ENCODE measurements around the gene ATP6V0B. TPM values are rescaled to one million over a fixed set of nuclear protein-coding genes. Genes with fewer than 3 reads are reported as not detected.

Gene ATP6V0B
- total and polyA plus RNA-seq, 9 of the 15 experiments (the other 6 are each of a cell fraction or from before 2014, with no cell fraction given), result 137 to 328 (median 220) TPM

DNA sequence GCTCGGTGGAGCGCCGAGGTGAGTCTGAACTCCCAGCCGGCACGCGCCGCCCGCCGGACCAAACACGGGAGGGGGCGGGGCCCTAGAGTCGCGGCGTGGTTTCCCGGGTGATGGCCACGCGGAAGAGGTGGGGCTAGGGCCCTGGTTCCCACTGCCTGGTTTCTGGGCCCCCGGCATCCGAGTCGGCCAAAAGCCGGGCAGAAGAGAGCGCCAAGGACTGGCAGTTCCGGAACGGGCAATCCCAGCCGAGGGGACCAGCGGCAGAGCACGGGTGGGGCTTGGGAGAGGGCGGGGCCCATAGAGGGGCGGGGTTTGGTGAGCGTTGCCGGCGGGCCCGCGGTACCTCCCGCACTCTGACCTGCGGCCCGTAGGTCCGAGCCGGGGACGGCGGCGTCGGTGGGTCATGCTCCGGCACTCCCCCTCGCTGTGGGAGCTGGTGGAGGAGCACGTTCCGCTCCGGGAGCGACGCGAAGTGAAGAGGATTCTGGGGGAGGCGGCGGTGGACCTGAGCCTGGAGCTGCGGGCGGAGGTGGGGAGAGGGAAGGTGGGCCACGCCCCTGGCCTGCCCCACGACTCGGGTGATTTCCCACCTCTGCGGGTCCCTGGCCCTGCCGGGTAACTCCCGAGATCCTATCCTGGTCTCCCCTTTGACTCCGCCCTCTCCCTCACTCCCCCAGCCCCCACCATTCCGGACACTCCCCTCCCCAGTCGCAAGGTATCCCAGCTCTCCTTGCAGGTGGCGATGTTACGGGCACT lies 16.9 kb downstream of the ATP6V0B start, which contains the start of gene CCDC24 (continued):
- TF ChIP-seq, protein P1, sequence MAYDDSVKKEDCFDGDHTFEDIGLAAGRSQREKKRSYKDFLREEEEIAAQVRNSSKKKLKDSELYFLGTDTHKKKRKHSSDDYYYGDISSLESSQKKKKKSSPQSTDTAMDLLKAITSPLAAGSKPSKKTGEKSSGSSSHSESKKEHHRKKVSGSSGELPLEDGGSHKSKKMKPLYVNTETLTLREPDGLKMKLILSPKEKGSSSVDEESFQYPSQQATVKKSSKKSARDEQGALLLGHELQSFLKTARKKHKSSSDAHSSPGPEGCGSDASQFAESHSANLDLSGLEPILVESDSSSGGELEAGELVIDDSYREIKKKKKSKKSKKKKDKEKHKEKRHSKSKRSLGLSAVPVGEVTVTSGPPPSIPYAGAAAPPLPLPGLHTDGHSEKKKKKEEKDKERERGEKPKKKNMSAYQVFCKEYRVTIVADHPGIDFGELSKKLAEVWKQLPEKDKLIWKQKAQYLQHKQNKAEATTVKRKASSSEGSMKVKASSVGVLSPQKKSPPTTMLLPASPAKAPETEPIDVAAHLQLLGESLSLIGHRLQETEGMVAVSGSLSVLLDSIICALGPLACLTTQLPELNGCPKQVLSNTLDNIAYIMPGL (CRISPR knock-in tag; IDR thresholded peaks at IDR 0.05), result no peak
- TF ChIP-seq ZNF785 (CRISPR knock-in tag; IDR thresholded peaks at IDR 0.05) (no peak), BACH1 (tag; IDR thresholded peaks at IDR 0.05) (no peak), GTF2E2 (tag; IDR thresholded peaks at IDR 0.05) (no peak), ZNF3 (CRISPR knock-in tag; IDR thresholded peaks at IDR 0.05) (no peak), KHSRP (IDR thresholded peaks at IDR 0.05) (no peak), GTF2A2 (tag; IDR thresholded peaks at IDR 0.05) (no peak), ZNF77 (CRISPR knock-in tag; IDR thresholded peaks at IDR 0.05) (no peak), ZNF76 (CRISPR knock-in tag; IDR thresholded peaks at IDR 0.05; ENCODE audit: borderline replicate concordance) (no peak)
- TF ChIP-seq, protein P2, sequence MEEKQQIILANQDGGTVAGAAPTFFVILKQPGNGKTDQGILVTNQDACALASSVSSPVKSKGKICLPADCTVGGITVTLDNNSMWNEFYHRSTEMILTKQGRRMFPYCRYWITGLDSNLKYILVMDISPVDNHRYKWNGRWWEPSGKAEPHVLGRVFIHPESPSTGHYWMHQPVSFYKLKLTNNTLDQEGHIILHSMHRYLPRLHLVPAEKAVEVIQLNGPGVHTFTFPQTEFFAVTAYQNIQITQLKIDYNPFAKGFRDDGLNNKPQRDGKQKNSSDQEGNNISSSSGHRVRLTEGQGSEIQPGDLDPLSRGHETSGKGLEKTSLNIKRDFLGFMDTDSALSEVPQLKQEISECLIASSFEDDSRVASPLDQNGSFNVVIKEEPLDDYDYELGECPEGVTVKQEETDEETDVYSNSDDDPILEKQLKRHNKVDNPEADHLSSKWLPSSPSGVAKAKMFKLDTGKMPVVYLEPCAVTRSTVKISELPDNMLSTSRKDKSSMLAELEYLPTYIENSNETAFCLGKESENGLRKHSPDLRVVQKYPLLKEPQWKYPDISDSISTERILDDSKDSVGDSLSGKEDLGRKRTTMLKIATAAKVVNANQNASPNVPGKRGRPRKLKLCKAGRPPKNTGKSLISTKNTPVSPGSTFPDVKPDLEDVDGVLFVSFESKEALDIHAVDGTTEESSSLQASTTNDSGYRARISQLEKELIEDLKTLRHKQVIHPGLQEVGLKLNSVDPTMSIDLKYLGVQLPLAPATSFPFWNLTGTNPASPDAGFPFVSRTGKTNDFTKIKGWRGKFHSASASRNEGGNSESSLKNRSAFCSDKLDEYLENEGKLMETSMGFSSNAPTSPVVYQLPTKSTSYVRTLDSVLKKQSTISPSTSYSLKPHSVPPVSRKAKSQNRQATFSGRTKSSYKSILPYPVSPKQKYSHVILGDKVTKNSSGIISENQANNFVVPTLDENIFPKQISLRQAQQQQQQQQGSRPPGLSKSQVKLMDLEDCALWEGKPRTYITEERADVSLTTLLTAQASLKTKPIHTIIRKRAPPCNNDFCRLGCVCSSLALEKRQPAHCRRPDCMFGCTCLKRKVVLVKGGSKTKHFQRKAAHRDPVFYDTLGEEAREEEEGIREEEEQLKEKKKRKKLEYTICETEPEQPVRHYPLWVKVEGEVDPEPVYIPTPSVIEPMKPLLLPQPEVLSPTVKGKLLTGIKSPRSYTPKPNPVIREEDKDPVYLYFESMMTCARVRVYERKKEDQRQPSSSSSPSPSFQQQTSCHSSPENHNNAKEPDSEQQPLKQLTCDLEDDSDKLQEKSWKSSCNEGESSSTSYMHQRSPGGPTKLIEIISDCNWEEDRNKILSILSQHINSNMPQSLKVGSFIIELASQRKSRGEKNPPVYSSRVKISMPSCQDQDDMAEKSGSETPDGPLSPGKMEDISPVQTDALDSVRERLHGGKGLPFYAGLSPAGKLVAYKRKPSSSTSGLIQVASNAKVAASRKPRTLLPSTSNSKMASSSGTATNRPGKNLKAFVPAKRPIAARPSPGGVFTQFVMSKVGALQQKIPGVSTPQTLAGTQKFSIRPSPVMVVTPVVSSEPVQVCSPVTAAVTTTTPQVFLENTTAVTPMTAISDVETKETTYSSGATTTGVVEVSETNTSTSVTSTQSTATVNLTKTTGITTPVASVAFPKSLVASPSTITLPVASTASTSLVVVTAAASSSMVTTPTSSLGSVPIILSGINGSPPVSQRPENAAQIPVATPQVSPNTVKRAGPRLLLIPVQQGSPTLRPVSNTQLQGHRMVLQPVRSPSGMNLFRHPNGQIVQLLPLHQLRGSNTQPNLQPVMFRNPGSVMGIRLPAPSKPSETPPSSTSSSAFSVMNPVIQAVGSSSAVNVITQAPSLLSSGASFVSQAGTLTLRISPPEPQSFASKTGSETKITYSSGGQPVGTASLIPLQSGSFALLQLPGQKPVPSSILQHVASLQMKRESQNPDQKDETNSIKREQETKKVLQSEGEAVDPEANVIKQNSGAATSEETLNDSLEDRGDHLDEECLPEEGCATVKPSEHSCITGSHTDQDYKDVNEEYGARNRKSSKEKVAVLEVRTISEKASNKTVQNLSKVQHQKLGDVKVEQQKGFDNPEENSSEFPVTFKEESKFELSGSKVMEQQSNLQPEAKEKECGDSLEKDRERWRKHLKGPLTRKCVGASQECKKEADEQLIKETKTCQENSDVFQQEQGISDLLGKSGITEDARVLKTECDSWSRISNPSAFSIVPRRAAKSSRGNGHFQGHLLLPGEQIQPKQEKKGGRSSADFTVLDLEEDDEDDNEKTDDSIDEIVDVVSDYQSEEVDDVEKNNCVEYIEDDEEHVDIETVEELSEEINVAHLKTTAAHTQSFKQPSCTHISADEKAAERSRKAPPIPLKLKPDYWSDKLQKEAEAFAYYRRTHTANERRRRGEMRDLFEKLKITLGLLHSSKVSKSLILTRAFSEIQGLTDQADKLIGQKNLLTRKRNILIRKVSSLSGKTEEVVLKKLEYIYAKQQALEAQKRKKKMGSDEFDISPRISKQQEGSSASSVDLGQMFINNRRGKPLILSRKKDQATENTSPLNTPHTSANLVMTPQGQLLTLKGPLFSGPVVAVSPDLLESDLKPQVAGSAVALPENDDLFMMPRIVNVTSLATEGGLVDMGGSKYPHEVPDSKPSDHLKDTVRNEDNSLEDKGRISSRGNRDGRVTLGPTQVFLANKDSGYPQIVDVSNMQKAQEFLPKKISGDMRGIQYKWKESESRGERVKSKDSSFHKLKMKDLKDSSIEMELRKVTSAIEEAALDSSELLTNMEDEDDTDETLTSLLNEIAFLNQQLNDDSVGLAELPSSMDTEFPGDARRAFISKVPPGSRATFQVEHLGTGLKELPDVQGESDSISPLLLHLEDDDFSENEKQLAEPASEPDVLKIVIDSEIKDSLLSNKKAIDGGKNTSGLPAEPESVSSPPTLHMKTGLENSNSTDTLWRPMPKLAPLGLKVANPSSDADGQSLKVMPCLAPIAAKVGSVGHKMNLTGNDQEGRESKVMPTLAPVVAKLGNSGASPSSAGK (IDR thresholded peaks at IDR 0.05), result peak; percentile 79
- TF ChIP-seq, protein P3, sequence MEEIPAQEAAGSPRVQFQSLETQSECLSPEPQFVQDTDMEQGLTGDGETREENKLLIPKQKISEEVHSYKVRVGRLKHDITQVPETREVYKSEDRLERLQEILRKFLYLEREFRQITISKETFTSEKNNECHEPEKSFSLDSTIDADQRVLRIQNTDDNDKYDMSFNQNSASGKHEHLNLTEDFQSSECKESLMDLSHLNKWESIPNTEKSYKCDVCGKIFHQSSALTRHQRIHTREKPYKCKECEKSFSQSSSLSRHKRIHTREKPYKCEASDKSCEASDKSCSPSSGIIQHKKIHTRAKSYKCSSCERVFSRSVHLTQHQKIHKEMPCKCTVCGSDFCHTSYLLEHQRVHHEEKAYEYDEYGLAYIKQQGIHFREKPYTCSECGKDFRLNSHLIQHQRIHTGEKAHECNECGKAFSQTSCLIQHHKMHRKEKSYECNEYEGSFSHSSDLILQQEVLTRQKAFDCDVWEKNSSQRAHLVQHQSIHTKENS (CRISPR knock-in tag; IDR thresholded peaks at IDR 0.05), result no peak
- TF ChIP-seq, protein P4, sequence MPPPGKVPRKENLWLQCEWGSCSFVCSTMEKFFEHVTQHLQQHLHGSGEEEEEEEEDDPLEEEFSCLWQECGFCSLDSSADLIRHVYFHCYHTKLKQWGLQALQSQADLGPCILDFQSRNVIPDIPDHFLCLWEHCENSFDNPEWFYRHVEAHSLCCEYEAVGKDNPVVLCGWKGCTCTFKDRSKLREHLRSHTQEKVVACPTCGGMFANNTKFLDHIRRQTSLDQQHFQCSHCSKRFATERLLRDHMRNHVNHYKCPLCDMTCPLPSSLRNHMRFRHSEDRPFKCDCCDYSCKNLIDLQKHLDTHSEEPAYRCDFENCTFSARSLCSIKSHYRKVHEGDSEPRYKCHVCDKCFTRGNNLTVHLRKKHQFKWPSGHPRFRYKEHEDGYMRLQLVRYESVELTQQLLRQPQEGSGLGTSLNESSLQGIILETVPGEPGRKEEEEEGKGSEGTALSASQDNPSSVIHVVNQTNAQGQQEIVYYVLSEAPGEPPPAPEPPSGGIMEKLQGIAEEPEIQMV (tag; conservative IDR thresholded peaks at IDR 0.05; ENCODE audit: low read depth), result no peak

Data from K562 (cell line).